GM12875 (cell line): ENCODE measurements around the gene MYO18B.

Experiments used
- H3K4me3 ChIP-seq: one replicate; pipeline ENCODE4 v1.5.1; 2011; ENCODE audit warnings: low read depth, low read length, control low read depth
- CTCF ChIP-seq: IDR thresholded peaks from 2 replicates; pipeline ENCODE4 v1.5.1; 2011; ENCODE audit warnings: low read depth, mild to moderate bottlenecking, control low read depth, inconsistent platforms, low read length, moderate library complexity, borderline replicate concordance; ENCODE audit not compliant: insufficient read depth

MYO18B gene

DNA sequence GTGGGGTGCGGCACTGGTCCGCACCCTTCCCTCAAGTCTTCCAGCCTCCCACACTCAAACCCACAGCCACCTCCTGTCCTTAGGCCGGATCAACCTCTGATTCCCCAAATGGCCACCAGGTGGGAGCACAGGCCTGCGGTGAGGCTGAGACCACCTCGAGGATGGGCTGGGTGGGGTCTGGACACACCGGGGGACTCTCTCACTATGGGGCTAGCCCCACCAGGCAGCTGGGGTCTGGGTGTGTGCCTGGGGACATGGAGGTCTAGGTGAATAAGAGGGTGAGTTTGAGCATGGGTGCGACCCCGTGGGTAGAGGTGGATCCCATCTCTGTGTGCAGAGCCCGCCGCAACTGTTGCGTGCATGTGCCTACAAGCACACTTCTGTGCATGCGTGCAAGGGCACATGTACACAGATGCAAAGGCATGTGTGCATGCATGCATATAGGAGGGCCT is 32.6 kb downstream of the MYO18B start:
- TF ChIP-seq CTCF = peak; percentile 65; the same call in 1 of the 2 replicates
- H3K4me3 ChIP-seq = no peak overlapping the region

- H3K4me3 ChIP-seq = no peak overlapping the region
- no peak for TF ChIP-seq CTCF
Measured at GRCh38 chr22:25775531-25775930, 33.5 kb downstream of the MYO18B start.

DNA sequence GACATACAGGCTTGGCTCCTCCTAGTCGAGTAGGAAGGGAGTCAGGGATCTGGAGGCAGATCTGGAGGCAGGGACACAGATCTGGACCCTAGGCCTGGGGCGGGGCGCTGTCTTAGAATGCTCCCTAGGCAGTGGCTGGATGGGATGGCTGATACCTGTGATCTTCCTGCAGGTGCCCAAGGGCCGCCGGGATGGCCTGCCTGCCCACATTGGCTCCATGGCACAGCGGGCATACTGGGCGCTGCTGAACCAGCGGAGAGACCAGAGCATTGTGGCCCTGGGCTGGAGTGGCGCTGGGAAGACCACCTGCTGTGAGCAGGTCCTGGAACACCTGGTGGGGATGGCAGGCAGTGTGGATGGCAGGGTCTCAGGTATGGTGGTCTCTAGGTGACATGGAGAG is 35.4 kb downstream of the MYO18B start:
- no peak for TF ChIP-seq CTCF
- no peak overlapping the region for H3K4me3 ChIP-seq

DNA sequence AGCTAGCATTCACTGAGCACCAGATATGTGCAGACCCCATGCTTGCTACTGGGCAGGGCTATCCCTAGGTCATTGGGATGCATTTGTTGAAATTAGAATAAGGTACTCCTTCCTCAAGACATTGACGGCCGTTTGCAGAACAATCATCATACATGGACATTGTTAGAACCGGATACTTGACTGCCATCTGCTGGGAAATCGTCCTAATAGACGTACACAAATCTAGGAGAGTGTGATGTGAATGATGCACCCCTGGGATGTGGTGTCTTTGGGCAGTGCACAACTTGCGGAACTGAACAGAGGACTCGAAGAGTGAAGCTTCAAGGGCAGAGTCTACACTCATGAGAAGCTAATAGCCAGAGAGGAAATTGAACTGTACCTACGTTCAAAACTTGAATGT is 35.9 kb downstream of the MYO18B start:
- TF ChIP-seq CTCF = peak; percentile 30; the same call in 1 of the 2 replicates
- H3K4me3 ChIP-seq = no peak overlapping the region

GRCh38 chr22:25779426-25779825 is 37.4 kb downstream of the MYO18B start:
- H3K4me3 ChIP-seq = no peak overlapping the region
- no peak for TF ChIP-seq CTCF

- no peak for TF ChIP-seq CTCF
- no peak overlapping the region for H3K4me3 ChIP-seq
Measured at GRCh38 chr22:25779890-25780289, 37.9 kb downstream of the MYO18B start.

- no peak overlapping the region for H3K4me3 ChIP-seq
- no peak for TF ChIP-seq CTCF
Measured at GRCh38 chr22:25780673-25781072, 38.7 kb downstream of the MYO18B start.
